Measurements from ENCODE around the gene DPF3. TPM values are rescaled to one million over a fixed set of nuclear protein-coding genes. Genes with fewer than 3 reads are reported as not detected.

Gene DPF3
- total RNA-seq, 1 experiment from 2014 or later: not detected

DNA sequence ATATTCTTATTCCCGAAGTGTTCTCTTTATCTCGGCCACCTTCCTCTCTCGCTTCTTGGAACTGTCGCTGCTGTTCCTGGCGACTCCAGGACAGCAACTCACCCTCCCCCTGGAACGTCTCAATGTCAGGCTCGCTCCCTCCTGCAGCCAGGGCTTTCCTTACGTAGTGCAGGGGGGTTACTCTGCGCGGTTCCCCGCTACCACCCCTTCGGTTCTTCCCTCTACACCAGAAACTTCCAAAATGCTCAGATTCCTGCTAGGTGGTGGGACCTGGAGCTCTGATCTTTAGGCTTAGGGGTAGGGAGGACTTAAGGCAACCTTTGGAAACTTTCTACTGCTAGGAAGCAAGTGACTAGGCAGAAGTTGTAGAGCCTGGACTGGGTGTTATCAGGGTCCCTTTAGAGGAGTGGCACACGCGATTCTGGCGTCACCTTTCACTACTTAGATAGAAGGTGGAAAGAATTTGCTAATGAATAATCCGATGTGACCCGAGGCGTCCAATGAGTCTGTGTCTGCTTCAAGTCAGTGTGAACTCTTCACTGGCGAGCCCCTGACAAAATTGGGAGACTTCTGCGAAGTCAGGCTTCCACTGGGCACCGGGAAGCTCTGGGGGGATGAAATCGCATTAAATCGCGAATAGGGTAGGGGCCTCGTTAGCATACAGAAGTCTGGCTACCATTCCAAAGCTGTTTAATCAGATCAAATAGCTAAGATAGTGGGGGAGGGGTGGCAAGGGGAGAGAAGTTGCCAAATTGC is 900 bp upstream of the DPF3 start:
- no peak for DNase-seq (ENCODE audit: low read depth, low spot score)
- H3K36me3 ChIP-seq (ENCODE audit: control insufficient read depth, insufficient read depth, low read length): peaks cover 3% of the 10 kb centered on the region; the same call in 1 of the 2 replicates
- intact Hi-C loops (cut with micrococcal nuclease; ENCODE audit: unreplicated experiment) (no loop called here), in situ Hi-C loops (cut with HindIII; ENCODE audit: low pct_unique_long_range_greater_than_20kb, low sequenced_read_pairs) (no loop called here)
- ChIA-PET CTCF (interaction anchor here (0.6 kb wide), 1 partner anchor 13 kb away, joined by 5 read pairs; no protein-coding TSS in a partner anchor), POLR2A (no interaction called here)
- H3K27me3 ChIP-seq (ENCODE audit: control insufficient read depth, insufficient read depth, low read length): peaks cover 30% of the 10 kb centered on the region
- peak; percentile 31; the same call in 1 of the 2 replicates for ATAC-seq
- no peaks in the 10 kb centered on the region for H3K9me3 ChIP-seq (ENCODE audit: control insufficient read depth, insufficient read depth, low read depth, low read length)
- no peak overlapping the region for H3K27ac ChIP-seq (ENCODE audit: low read length)
- H3K4me3 ChIP-seq (ENCODE audit: low read depth in 2 of 2, low read length in 2 of 2): peak overlapping the region; percentile 67 to 68
- TF ChIP-seq TCF7L2 (IDR thresholded peaks at IDR 0.05; ENCODE audit: low read depth, low read length) (no peak), SIN3A (IDR thresholded peaks at IDR 0.05; ENCODE audit: borderline replicate concordance, insufficient read depth, low read depth, low read length) (no peak), POLR2AphosphoS5 (IDR thresholded peaks at IDR 0.05; ENCODE audit: low read depth, low read length) (no peak)
- TF ChIP-seq, protein P1, sequence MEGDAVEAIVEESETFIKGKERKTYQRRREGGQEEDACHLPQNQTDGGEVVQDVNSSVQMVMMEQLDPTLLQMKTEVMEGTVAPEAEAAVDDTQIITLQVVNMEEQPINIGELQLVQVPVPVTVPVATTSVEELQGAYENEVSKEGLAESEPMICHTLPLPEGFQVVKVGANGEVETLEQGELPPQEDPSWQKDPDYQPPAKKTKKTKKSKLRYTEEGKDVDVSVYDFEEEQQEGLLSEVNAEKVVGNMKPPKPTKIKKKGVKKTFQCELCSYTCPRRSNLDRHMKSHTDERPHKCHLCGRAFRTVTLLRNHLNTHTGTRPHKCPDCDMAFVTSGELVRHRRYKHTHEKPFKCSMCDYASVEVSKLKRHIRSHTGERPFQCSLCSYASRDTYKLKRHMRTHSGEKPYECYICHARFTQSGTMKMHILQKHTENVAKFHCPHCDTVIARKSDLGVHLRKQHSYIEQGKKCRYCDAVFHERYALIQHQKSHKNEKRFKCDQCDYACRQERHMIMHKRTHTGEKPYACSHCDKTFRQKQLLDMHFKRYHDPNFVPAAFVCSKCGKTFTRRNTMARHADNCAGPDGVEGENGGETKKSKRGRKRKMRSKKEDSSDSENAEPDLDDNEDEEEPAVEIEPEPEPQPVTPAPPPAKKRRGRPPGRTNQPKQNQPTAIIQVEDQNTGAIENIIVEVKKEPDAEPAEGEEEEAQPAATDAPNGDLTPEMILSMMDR (IDR thresholded peaks at IDR 0.05): no peak
- TF ChIP-seq, protein P2, sequence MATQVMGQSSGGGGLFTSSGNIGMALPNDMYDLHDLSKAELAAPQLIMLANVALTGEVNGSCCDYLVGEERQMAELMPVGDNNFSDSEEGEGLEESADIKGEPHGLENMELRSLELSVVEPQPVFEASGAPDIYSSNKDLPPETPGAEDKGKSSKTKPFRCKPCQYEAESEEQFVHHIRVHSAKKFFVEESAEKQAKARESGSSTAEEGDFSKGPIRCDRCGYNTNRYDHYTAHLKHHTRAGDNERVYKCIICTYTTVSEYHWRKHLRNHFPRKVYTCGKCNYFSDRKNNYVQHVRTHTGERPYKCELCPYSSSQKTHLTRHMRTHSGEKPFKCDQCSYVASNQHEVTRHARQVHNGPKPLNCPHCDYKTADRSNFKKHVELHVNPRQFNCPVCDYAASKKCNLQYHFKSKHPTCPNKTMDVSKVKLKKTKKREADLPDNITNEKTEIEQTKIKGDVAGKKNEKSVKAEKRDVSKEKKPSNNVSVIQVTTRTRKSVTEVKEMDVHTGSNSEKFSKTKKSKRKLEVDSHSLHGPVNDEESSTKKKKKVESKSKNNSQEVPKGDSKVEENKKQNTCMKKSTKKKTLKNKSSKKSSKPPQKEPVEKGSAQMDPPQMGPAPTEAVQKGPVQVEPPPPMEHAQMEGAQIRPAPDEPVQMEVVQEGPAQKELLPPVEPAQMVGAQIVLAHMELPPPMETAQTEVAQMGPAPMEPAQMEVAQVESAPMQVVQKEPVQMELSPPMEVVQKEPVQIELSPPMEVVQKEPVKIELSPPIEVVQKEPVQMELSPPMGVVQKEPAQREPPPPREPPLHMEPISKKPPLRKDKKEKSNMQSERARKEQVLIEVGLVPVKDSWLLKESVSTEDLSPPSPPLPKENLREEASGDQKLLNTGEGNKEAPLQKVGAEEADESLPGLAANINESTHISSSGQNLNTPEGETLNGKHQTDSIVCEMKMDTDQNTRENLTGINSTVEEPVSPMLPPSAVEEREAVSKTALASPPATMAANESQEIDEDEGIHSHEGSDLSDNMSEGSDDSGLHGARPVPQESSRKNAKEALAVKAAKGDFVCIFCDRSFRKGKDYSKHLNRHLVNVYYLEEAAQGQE (IDR thresholded peaks at IDR 0.05; ENCODE audit: insufficient read depth in 1 of 2, low read depth in 2 of 2, low read length in 1 of 2): no peak
- no TSS peak for BruUV-seq (replicated peaks)
- H3K4me1 ChIP-seq (ENCODE audit: control insufficient read depth, insufficient read depth, low read length): peaks cover 7% of the 10 kb centered on the region; the same call in 1 of the 2 replicates

DNA sequence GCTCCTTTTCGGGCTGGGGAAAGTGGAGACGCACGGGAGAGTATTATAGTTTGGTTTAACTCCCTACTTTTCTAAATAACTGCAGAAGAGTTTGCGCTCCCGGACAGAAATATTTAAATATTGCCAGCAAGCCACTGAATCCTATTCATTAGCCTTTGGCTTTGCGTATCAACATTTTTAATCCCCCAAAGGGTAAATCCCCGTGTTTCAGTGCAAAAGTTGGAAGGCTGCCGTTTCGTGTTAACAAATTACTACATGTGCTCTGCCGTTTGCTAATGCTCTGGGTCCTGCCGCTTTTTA is 372 bp upstream of the DPF3 start:
- Histone ChIP-seq H3K36me3 (ENCODE audit: control insufficient read depth, insufficient read depth, low read length) (peaks cover 3% of the 10 kb centered on the region; the same call in 1 of the 2 replicates), H3K4me3 (ENCODE audit: low read depth in 2 of 2, low read length in 2 of 2) (peak overlapping the region; percentile 67 to 68), H3K27ac (ENCODE audit: low read length) (no peak overlapping the region), H3K4me1 (ENCODE audit: control insufficient read depth, insufficient read depth, low read length) (peaks cover 7% of the 10 kb centered on the region; the same call in 1 of the 2 replicates), H3K27me3 (ENCODE audit: control insufficient read depth, insufficient read depth, low read length) (peaks cover 30% of the 10 kb centered on the region), H3K9me3 (ENCODE audit: control insufficient read depth, insufficient read depth, low read depth, low read length) (no peaks in the 10 kb centered on the region)
- intact Hi-C loops (cut with micrococcal nuclease; ENCODE audit: unreplicated experiment): no loop called here
- BruUV-seq (replicated peaks): no TSS peak
- ChIA-PET POLR2A (no interaction called here), CTCF (no interaction called here)
- ATAC-seq: no peak
- in situ Hi-C loops (cut with HindIII; ENCODE audit: low pct_unique_long_range_greater_than_20kb, low sequenced_read_pairs): no loop called here
- DNase-seq (ENCODE audit: low read depth, low spot score): no peak
- no peak for TF ChIP-seq SIN3A (IDR thresholded peaks at IDR 0.05; ENCODE audit: borderline replicate concordance, insufficient read depth, low read depth, low read length)
- TF ChIP-seq, protein P2 (IDR thresholded peaks at IDR 0.05; ENCODE audit: insufficient read depth in 1 of 2, low read depth in 2 of 2, low read length in 1 of 2): no peak
- TF ChIP-seq, protein P1 (IDR thresholded peaks at IDR 0.05): no peak
